WERI-Rb-1 (cell line): ENCODE results near the gene SLC43A2.
A peak's percentile ranks its signal among the peaks of the same experiment; 100 is the strongest.
"Not testable (repeated sequence)": the region's sequence is repeated elsewhere in the genome, so short reads cannot be mapped to it uniquely, and the experiment has no call there.

Source experiments
- DNase-seq: peaks from one replicate; pipeline ENCODE4 v3.0.0-alpha.2; 2020
- H3K27ac ChIP-seq: fragments of 250-450 bp; sonication (Bioruptor Pico); 2 replicates; pipeline ENCODE4 v1.5.1; 2020; ENCODE audit warnings: mild to moderate bottlenecking, moderate library complexity
- H3K27me3 ChIP-seq: fragments of 250-450 bp; sonication (Bioruptor Pico); 2 replicates; pipeline ENCODE4 v1.5.1; 2021; ENCODE audit warnings: mild to moderate bottlenecking, low read depth, moderate library complexity; ENCODE audit not compliant: insufficient read depth, severe bottlenecking
- H3K36me3 ChIP-seq: fragments of 250-450 bp; sonication (Bioruptor Pico); 2 replicates; pipeline ENCODE4 v1.5.1; 2020; ENCODE audit warnings: mild to moderate bottlenecking, moderate library complexity
- H3K4me3 ChIP-seq: 2 replicates; pipeline ENCODE4 v1.5.1; 2011; ENCODE audit warnings: low read depth, mild to moderate bottlenecking, control low read depth, low read length
- H3K9me3 ChIP-seq: fragments of 250-450 bp; sonication (Bioruptor Pico); 2 replicates; pipeline ENCODE4 v1.5.1; 2021; ENCODE audit warnings: mild to moderate bottlenecking, moderate library complexity; ENCODE audit not compliant: severe bottlenecking
- CTCF ChIP-seq: IDR thresholded peaks from 2 replicates; pipeline ENCODE4 v1.5.1; 2011; ENCODE audit warnings: low read depth, mild to moderate bottlenecking, control low read depth, inconsistent platforms, low read length

The SLC43A2 gene

GRCh38 chr17:1627982-1628855, at the start of gene SLC43A2:
TSS of gene SLC43A2 (minus strand) at chr17:1628834. CDS start at chr17:1627874, 960 bp downstream.
- Histone ChIP-seq H3K36me3 (peaks cover 7% of the 10 kb centered on the region), H3K9me3 (no peaks in the 10 kb centered on the region), H3K4me3 (peak within 1 kb of the TSS; percentile 65), H3K27me3 (no peaks in the 10 kb centered on the region), H3K27ac (peak within 1 kb of the TSS; percentile 96)
- DNase-seq: peak; percentile 89
- TF ChIP-seq CTCF: no peak

GRCh38 chr17:1676401-1676800, 47.8 kb upstream of the SLC43A2 start:
- no peaks in the 10 kb centered on the region for H3K9me3 ChIP-seq
- DNase-seq: no peak
- no peak for TF ChIP-seq CTCF
- H3K27ac ChIP-seq: no peak overlapping the region
- no peak overlapping the region for H3K4me3 ChIP-seq
- H3K27me3 ChIP-seq: no peaks in the 10 kb centered on the region
- H3K36me3 ChIP-seq: peaks cover 97% of the 10 kb centered on the region

- Histone ChIP-seq H3K27ac (no peak overlapping the region), H3K9me3 (no peaks in the 10 kb centered on the region), H3K27me3 (no peaks in the 10 kb centered on the region), H3K4me3 (no peak overlapping the region), H3K36me3 (peaks cover 95% of the 10 kb centered on the region)
- no peak for TF ChIP-seq CTCF
- DNase-seq: no peak
Observed at GRCh38 chr17:1673041-1673785, 44.6 kb upstream of the SLC43A2 start.

- H3K4me3 ChIP-seq, DNase-seq, H3K27me3 ChIP-seq, H3K27ac ChIP-seq, H3K9me3 ChIP-seq: not testable (repeated sequence)
- peaks cover 90% of the 10 kb centered on the region for H3K36me3 ChIP-seq
Observed at GRCh38 chr17:1663934-1664333, 35.3 kb upstream of the SLC43A2 start.

- no peak for TF ChIP-seq CTCF
- Histone ChIP-seq H3K9me3 (no peaks in the 10 kb centered on the region), H3K4me3 (no peak overlapping the region), H3K36me3 (peaks cover 91% of the 10 kb centered on the region), H3K27ac (no peak overlapping the region), H3K27me3 (no peaks in the 10 kb centered on the region)
- DNase-seq: no peak
Observed at GRCh38 chr17:1661045-1661444, 32.4 kb upstream of the SLC43A2 start.

GRCh38 chr17:1658100-1658499, 29.5 kb upstream of the SLC43A2 start:
- no peaks in the 10 kb centered on the region for H3K9me3 ChIP-seq
- H3K27ac ChIP-seq: no peak overlapping the region
- H3K27me3 ChIP-seq: no peaks in the 10 kb centered on the region
- H3K36me3 ChIP-seq: peaks cover 96% of the 10 kb centered on the region
- DNase-seq: no peak
- TF ChIP-seq CTCF: no peak
- no peak overlapping the region for H3K4me3 ChIP-seq
